ENCODE results near the gene ZNF385B.

ZNF385B gene

GRCh38 chr2:179470992-179471391 lies 390.4 kb downstream of the ZNF385B start:
- Histone ChIP-seq H3K27me3 (ENCODE audit: insufficient read depth, low read length) (no peaks in the 10 kb centered on the region), H3K9me3 (ENCODE audit: low read length) (no peaks in the 10 kb centered on the region), H3K36me3 (ENCODE audit: insufficient read depth, low read length) (no peaks in the 10 kb centered on the region), H3F3A (ENCODE audit: insufficient read depth, low read length) (no peaks in the 10 kb centered on the region), H3K9ac (ENCODE audit: low read length) (no peak overlapping the region), H3K27ac (ENCODE audit: low read depth, low read length, poor library complexity, severe bottlenecking) (no peak overlapping the region), H3K9me2 (ENCODE audit: low read depth, low read length) (no peaks in the 10 kb centered on the region), H2AFZ (ENCODE audit: low read length) (no peak overlapping the region), H3K79me2 (ENCODE audit: insufficient read depth, low read length) (no peaks in the 10 kb centered on the region), H4K20me1 (ENCODE audit: insufficient read depth, low read length) (no peaks in the 10 kb centered on the region), H3K4me2 (ENCODE audit: low read length) (no peak overlapping the region), H3K4me1 (ENCODE audit: insufficient read depth, low read length, severe bottlenecking) (no peaks in the 10 kb centered on the region), H3K4me3 (ENCODE audit: low read depth, low read length, poor library complexity, severe bottlenecking) (no peak overlapping the region)
- TF ChIP-seq EZH2 (IDR thresholded peaks at IDR 0.05; ENCODE audit: borderline replicate concordance, low read length) = no peak
- TF ChIP-seq, protein P1, sequence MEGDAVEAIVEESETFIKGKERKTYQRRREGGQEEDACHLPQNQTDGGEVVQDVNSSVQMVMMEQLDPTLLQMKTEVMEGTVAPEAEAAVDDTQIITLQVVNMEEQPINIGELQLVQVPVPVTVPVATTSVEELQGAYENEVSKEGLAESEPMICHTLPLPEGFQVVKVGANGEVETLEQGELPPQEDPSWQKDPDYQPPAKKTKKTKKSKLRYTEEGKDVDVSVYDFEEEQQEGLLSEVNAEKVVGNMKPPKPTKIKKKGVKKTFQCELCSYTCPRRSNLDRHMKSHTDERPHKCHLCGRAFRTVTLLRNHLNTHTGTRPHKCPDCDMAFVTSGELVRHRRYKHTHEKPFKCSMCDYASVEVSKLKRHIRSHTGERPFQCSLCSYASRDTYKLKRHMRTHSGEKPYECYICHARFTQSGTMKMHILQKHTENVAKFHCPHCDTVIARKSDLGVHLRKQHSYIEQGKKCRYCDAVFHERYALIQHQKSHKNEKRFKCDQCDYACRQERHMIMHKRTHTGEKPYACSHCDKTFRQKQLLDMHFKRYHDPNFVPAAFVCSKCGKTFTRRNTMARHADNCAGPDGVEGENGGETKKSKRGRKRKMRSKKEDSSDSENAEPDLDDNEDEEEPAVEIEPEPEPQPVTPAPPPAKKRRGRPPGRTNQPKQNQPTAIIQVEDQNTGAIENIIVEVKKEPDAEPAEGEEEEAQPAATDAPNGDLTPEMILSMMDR (IDR thresholded peaks at IDR 0.05; ENCODE audit: low read length) = no peak

GRCh38 chr2:179470089-179470488 lies 391.3 kb downstream of the ZNF385B start:
- Histone ChIP-seq H3K9me2 (ENCODE audit: low read depth, low read length) (no peaks in the 10 kb centered on the region), H3K27ac (ENCODE audit: low read depth, low read length, poor library complexity, severe bottlenecking) (no peak overlapping the region), H3K36me3 (ENCODE audit: insufficient read depth, low read length) (no peaks in the 10 kb centered on the region), H3K4me1 (ENCODE audit: insufficient read depth, low read length, severe bottlenecking) (no peaks in the 10 kb centered on the region), H3K9ac (ENCODE audit: low read length) (no peak overlapping the region), H2AFZ (ENCODE audit: low read length) (no peak overlapping the region), H4K20me1 (ENCODE audit: insufficient read depth, low read length) (no peaks in the 10 kb centered on the region), H3K27me3 (ENCODE audit: insufficient read depth, low read length) (no peaks in the 10 kb centered on the region), H3K4me3 (ENCODE audit: low read depth, low read length, poor library complexity, severe bottlenecking) (no peak overlapping the region), H3K4me2 (ENCODE audit: low read length) (no peak overlapping the region), H3K9me3 (ENCODE audit: low read length) (no peaks in the 10 kb centered on the region), H3K79me2 (ENCODE audit: insufficient read depth, low read length) (no peaks in the 10 kb centered on the region), H3F3A (ENCODE audit: insufficient read depth, low read length) (no peaks in the 10 kb centered on the region)
- TF ChIP-seq, protein P1 (IDR thresholded peaks at IDR 0.05; ENCODE audit: low read length) = no peak
- no peak for TF ChIP-seq EZH2 (IDR thresholded peaks at IDR 0.05; ENCODE audit: borderline replicate concordance, low read length)

GRCh38 chr2:179467960-179468359 lies 393.5 kb downstream of the ZNF385B start:
- Histone ChIP-seq H3K27me3 (ENCODE audit: insufficient read depth, low read length) (no peaks in the 10 kb centered on the region), H3K4me1 (ENCODE audit: insufficient read depth, low read length, severe bottlenecking) (no peaks in the 10 kb centered on the region), H3K9me2 (ENCODE audit: low read depth, low read length) (no peaks in the 10 kb centered on the region), H3K9ac (ENCODE audit: low read length) (no peak overlapping the region), H3K9me3 (ENCODE audit: low read length) (no peaks in the 10 kb centered on the region), H3K27ac (ENCODE audit: low read depth, low read length, poor library complexity, severe bottlenecking) (no peak overlapping the region), H3K79me2 (ENCODE audit: insufficient read depth, low read length) (no peaks in the 10 kb centered on the region), H3K4me2 (ENCODE audit: low read length) (no peak overlapping the region), H3K4me3 (ENCODE audit: low read depth, low read length, poor library complexity, severe bottlenecking) (no peak overlapping the region), H3K36me3 (ENCODE audit: insufficient read depth, low read length) (no peaks in the 10 kb centered on the region), H3F3A (ENCODE audit: insufficient read depth, low read length) (no peaks in the 10 kb centered on the region), H4K20me1 (ENCODE audit: insufficient read depth, low read length) (no peaks in the 10 kb centered on the region), H2AFZ (ENCODE audit: low read length) (no peak overlapping the region)
- TF ChIP-seq, protein P1 (IDR thresholded peaks at IDR 0.05; ENCODE audit: low read length) = no peak
- TF ChIP-seq EZH2 (IDR thresholded peaks at IDR 0.05; ENCODE audit: borderline replicate concordance, low read length) = no peak

Measured in OCI-LY1 (cell line).